ENCODE data around the gene ZBTB38.

ZBTB38 gene

GRCh38 chr3:141378556-141378955, 10.3 kb downstream of the ZBTB38 start:
- TF ChIP-seq ZFX (IDR thresholded peaks at IDR 0.05; ENCODE audit: borderline replicate concordance) (no peak), CTCF (IDR thresholded peaks at IDR 0.05) (no peak)
- H3K27ac ChIP-seq, result no peak overlapping the region

GRCh38 chr3:141379250-141379966, 11.1 kb downstream of the ZBTB38 start:
- no peak for TF ChIP-seq CTCF (IDR thresholded peaks at IDR 0.05)
- no peak for TF ChIP-seq ZFX (IDR thresholded peaks at IDR 0.05; ENCODE audit: borderline replicate concordance)
- H3K27ac ChIP-seq, result no peak overlapping the region

GRCh38 chr3:141380279-141380678, 12.0 kb downstream of the ZBTB38 start:
- no peak for TF ChIP-seq CTCF (IDR thresholded peaks at IDR 0.05)
- TF ChIP-seq ZFX (IDR thresholded peaks at IDR 0.05; ENCODE audit: borderline replicate concordance), result no peak
- no peak overlapping the region for H3K27ac ChIP-seq

- no peak overlapping the region for H3K27ac ChIP-seq
- TF ChIP-seq CTCF (IDR thresholded peaks at IDR 0.05) (no peak), ZFX (IDR thresholded peaks at IDR 0.05; ENCODE audit: borderline replicate concordance) (no peak)
These were observed 12.7 kb downstream of the ZBTB38 start for GRCh38 chr3:141380987-141381386.

GRCh38 chr3:141382571-141382970, 14.3 kb downstream of the ZBTB38 start:
- no peak overlapping the region for H3K27ac ChIP-seq
- TF ChIP-seq ZFX (IDR thresholded peaks at IDR 0.05; ENCODE audit: borderline replicate concordance), result no peak

- TF ChIP-seq CTCF (IDR thresholded peaks at IDR 0.05) (no peak), ZFX (IDR thresholded peaks at IDR 0.05; ENCODE audit: borderline replicate concordance) (no peak)
- H3K27ac ChIP-seq, result no peak overlapping the region
These were observed 15.3 kb downstream of the ZBTB38 start for GRCh38 chr3:141383555-141384129.

GRCh38 chr3:141384157-141384556, 15.9 kb downstream of the ZBTB38 start:
- no peak for TF ChIP-seq ZFX (IDR thresholded peaks at IDR 0.05; ENCODE audit: borderline replicate concordance)
- TF ChIP-seq CTCF (IDR thresholded peaks at IDR 0.05), result no peak
- H3K27ac ChIP-seq, result no peak overlapping the region

Data from 22Rv1 (cell line).